HG03469 (cell line): ENCODE results near the gene IGHMBP2.

Experiments used
- ATAC-seq: cut with Tn5 transposase; IDR thresholded peaks from one replicate; pipeline ENCODE4 v1.9.1; 2021; ENCODE audit warnings: mild to moderate bottlenecking, moderate library complexity, moderate number of reproducible peaks; ENCODE audit not compliant: unreplicated experiment

IGHMBP2 gene

GRCh38 chr11:68889948-68890446, 13.7 kb upstream of the IGHMBP2 start:
- ATAC-seq, result no peak

DNA sequence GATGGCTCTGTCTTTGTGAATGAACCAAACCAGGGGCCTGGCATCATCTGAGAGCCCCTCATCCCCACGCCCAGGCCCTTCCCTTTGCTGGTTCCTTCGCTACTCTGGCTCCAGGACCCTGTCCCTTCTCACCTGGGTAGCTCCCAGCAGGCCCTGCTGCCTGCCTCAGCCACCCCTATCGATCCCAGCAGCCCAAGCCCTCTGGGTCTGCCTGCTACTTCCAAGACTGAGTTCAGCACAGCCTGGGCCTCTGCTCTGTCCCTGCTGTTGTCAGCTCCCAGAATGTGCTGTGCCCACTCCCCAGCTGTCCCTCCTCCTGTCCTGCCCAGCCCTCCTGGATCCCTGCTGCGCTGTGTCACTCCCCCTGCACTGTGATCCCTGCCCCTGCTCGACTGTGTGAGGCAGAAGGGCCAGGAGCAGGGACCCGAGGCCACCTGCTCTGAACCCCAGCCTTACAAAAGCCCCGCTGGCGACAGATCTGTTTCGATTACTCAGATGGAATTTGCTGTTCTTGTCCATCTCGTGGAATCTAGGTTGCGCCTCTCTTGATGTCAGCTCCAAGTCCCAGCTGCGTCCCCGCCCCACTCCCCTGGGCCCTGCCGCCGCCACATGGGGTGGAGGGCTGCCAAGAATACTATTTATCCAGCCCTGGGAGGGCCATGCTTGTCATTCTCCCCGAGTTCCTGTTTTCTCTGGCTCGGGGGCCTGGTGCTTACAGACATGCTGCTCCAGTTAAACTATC, 13.0 kb upstream of the IGHMBP2 start:
- ATAC-seq, result no peak

DNA sequence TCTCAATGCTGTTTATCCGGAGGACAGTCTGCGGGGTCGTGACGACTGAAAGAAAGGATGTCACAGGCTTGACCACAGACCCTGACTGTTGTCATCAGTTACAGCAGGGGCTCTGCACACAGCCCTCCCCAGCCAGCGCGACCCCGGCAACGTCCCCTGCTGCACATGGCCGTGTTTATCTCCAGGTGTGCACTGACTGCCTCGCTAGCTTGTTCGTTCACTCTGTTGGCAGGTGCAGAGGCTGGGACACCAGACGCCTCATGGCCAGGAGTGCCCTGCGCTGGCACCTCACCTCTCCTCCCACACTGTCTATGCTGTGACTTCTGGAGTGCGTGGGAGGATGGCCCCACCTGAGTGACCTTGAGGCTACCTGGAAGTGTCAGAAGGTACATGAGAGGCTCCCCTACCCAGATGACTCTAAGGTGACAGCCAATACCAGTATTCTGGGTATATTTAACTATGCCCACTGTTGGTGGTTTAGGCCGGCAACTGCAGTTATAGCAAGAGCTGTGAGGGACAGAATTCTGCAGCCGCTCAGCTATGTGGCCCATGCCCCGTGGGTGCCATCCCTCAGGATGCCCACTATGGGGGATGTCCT, 12.2 kb upstream of the IGHMBP2 start:
- no peak for ATAC-seq

- ATAC-seq, result no peak
Observed at GRCh38 chr11:68892576-68892975, 11.1 kb upstream of the IGHMBP2 start.

DNA sequence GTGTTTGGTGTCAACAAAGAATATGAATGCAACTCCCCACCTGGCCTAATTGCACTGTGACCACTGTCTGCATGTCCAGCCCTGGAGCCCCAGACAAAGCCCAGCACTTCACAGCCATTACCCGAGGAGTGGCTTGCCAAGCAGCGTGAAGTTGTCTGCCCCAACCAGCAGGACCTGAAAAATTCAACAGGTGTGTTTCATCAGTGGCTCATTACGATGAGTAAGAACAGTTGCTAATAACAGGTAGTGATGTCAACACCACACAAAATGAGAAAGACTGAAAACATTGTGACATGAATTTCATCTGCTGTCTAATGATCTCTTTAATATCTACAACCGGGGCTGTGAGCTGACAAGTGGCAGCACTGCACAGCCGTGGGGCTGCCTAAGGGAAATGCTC, 10.4 kb upstream of the IGHMBP2 start:
- no peak for ATAC-seq

- no peak for ATAC-seq
Observed at GRCh38 chr11:68896171-68896959, 7.3 kb upstream of the IGHMBP2 start.

DNA sequence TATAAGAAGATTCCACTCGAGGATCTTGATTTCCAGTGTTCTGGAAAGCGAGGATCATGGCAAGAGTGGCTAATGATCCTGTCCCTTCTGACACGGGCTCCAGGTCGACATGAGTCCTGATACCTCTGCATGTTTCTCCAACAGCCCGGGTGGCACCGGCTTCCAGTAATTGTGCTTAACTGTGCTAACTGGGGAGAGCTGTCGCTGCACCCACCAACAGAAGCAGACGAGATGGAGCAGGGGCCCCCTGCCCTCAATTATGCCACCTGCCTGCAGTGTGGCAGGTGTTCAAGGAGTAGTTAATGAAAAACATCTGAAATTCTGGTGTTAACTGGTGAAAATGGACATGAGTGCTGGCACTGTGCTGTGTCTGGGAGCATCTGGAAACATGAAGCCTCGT, 6.2 kb upstream of the IGHMBP2 start:
- ATAC-seq, result no peak

- no peak for ATAC-seq
Observed at GRCh38 chr11:68900835-68901381, 2.8 kb upstream of the IGHMBP2 start.

GRCh38 chr11:68904248-68904847, 657 bp downstream of the IGHMBP2 start:
- ATAC-seq, result no peak

GRCh38 chr11:68905421-68906360, 2.0 kb downstream of the IGHMBP2 start:
- ATAC-seq, result no peak

- no peak for ATAC-seq
Observed at GRCh38 chr11:68908273-68908672, 4.6 kb downstream of the IGHMBP2 start.

DNA sequence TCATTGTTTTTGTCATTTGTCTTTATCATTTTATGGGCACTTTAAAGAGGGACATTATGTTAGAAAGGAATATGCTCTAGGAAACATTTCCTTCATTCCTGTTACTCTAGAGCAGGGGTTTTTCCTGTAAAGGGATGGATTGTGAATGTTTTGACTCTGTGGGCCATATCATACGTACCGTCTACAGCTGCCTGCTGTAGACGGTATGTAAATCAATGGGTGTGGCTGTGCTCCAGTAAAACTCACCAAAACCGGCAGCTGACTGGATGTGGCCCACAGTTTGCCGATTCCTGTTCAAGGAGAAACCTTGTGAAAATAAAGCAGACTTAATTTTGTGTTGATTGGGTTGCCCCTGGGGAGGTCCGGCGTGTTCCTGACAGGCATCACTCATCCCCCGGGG, 7.3 kb downstream of the IGHMBP2 start:
- no peak for ATAC-seq

GRCh38 chr11:68911731-68912130, 8.0 kb downstream of the IGHMBP2 start:
- ATAC-seq, result no peak

- ATAC-seq, result no peak
Observed at GRCh38 chr11:68912254-68912653, 8.6 kb downstream of the IGHMBP2 start.

- no peak for ATAC-seq
Observed at GRCh38 chr11:68913188-68913587, 9.5 kb downstream of the IGHMBP2 start.

- no peak for ATAC-seq
Observed at GRCh38 chr11:68914761-68915160, 11.1 kb downstream of the IGHMBP2 start.

GRCh38 chr11:68916439-68916838, 12.7 kb downstream of the IGHMBP2 start:
- ATAC-seq, result no peak

DNA sequence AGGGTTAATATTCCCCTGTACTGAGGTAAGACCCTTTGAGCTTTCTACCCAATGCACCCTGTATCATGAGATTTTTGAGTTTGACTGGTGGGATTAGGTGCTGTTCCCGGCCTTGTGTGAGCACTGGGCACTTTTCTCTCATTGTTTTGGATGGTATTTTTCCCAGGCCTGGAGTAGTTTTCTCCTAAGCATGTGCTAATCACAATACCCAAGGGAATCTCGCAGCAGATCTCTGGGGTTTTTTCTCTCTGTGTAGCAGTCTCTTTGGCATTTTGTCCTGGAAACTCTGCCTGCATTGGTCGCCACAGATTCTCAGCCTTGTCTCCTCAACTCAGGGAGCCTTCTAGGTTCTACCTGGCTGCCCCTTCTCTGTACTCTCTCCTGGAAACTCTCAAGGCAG, 19.9 kb downstream of the IGHMBP2 start:
- no peak for ATAC-seq

GRCh38 chr11:68924073-68924925, 20.6 kb downstream of the IGHMBP2 start:
- no peak for ATAC-seq
